ENCODE results near the gene PELI2. TPM values are rescaled to one million over a fixed set of nuclear protein-coding genes. Genes with fewer than 3 reads are reported as not detected.

The PELI2 gene
- total RNA-seq, 1 donor from 2014 or later = 8.9 TPM

DNA sequence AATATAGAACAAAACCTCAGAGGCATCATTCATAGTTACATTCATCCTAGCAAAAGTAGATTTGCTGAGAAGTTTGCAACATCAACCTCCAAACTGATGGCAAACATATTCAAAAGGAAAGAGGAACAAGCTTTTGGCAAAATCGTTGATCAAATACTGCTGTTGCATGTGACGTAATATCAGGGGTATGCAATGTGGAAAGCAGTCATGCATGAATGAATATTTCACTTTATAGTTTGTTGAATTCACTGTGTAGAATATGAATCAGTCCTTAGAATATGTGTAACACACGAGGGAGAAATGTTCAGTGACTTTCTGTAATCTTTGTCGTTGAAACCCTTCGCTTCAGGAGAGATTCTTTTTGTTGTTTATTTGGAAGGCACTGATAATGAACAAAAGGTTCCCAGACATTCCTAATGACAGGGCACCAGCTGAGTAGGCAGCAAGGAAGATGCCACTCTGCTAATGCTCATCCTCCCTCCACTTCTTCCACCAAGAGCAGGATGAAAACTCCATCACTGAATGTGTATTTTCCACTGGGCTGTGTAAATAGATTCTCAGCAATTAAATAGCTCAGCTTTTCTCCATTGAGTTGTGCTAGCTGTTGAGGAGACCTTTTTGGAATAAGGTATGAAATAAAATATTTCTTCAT lies 126.1 kb downstream of the PELI2 start:
- peak; percentile 71 for DNase-seq (ENCODE audit: low read depth)

DNA sequence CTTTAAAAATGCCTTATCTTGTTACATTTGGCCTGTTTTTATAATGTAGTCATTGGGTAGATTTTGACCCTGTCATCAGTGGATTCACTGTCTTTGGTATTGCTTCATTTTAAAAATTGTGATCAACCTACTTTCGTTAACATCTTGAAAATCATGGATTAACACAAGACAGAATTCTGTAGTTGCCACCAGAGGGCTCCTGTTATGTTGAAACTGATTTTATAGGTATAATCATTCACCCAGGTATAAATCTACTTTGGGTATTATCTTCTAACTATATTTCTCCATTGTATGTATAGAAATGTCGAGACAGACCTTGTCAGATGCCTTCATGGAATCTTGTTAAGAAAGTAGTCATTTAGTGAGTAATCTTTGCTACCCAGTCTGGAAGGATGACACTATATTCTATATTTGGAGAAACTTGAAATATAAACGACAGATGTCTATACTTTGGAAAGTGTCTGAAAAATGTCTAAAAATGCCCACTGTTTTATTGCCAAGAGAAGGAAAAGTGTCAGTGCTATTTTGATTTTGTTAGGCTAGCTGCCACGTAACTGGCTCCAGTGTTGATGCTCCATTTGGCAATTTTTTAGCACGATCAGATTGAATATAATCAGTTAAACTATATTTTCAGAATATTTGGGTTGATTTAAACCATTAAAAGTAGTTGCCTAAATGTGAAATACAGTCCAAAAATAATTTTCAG lies 129.4 kb downstream of the PELI2 start:
- peak; percentile 36 for DNase-seq (ENCODE audit: low read depth)

DNA sequence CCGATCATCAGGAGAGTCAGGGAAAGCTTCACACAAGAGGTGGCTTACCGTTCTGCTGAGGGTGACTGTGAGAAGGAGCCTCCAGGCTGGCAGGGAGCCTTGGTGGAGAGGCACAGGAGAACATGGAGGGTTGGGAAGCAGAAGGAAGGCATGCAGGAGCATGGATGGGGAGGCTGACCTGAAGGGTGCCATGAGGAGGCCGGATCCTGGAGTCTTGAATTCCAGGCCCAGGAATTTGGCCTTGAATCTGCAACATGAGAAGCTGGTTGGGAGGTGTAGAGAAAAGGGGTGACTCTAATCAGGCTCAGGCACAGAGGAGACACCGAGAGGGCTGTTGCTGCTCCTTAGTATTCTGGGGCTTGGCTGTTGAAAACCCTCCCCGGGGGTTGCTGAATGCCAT lies 130.2 kb downstream of the PELI2 start:
- DNase-seq (ENCODE audit: low read depth) = no peak

DNA sequence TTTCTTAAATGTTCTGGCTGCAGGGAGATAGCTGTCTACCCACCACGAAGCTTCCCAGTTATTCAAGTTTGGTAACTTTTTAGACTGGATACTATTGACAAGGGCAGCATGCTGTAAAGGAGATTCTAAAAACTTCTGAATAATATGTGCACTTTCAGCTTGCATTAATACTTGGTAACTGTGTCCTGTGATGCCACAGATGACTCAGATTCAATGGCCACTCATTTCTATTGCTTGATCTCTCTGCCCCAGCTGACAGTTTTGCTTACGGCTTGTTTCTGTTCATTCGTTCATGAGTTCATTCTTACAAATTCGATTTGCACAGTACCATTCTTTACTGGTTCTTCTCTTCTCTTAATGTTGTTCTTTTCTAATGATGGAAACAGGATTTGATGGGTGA lies 142.8 kb downstream of the PELI2 start:
- DNase-seq (ENCODE audit: low read depth) = no peak

DNA sequence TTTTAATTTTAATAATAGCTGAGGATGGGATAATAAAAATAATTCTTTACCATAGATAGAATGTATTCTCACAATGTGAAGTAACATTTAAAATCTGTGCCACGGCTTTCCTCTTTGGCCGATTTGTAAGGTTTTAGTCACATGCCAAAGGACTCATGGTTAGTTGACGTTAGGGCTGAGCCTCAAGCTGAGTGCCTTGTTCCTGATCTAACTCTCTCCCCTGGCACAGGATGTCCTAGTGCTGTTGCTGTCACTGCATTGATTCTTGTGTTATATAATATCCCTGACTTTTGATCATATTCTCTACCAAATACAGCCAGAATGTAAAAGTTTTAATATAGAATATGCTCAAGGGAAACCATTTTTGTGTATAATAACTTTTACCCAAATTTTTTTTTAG lies 144.3 kb downstream of the PELI2 start:
- DNase-seq (ENCODE audit: low read depth) = no peak

DNA sequence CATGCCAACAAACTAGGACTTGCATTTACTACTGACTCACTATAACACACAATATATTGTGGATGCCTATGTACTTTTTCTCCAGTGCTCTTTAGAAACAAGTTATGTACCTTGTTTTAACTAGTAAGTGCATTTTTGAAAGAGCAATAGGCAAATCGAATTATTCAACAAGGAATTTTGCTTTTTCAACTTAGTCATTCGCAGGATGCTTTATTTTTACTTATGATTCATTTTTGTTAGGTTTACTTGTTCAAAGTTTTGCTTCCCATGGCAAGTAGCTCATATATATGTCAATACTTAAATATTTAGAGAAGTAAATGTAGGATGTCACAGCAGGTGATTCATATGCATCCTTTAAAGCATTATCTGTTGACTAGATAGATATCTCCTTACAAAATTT lies 149.8 kb downstream of the PELI2 start:
- no peak for DNase-seq (ENCODE audit: low read depth)

DNA sequence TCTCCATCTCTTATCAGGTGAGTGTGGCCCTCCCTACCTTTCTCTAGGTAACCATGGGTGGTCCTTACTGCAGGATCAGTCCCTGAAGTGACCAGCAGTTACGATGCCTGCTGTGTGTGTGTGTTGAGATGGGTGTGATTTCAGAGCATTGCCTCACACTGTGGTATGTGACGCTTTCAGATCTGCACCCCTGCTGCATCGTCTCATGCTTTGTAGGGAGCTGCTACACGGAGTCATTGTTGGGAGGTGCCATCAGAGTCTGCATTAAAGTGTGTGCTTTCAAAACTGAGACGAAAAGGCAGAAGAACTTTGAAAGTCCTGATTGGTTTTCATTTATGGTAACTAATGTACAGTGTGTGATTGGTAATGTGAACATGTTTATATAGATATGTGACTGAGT lies 150.5 kb downstream of the PELI2 start:
- no peak for DNase-seq (ENCODE audit: low read depth)

DNA sequence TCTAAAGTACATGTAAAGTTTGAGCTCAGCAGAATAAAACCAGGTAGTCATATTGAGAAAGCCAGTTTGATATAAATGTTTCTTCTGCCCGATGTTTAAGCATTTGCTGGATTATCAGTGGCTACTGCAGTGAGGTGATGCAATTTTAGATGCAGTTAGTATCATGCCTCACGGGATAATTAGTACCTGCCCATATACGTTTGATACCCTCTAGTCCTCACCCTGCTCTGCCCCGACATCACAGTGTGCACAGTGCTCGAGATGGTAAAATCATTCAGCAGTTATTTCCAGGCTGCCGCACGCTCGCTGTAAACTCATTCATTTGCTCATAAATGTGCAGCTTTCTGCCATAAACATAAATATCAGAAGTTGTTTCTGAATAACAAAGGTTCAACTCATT lies 152.7 kb downstream of the PELI2 start:
- no peak for DNase-seq (ENCODE audit: low read depth)

DNA sequence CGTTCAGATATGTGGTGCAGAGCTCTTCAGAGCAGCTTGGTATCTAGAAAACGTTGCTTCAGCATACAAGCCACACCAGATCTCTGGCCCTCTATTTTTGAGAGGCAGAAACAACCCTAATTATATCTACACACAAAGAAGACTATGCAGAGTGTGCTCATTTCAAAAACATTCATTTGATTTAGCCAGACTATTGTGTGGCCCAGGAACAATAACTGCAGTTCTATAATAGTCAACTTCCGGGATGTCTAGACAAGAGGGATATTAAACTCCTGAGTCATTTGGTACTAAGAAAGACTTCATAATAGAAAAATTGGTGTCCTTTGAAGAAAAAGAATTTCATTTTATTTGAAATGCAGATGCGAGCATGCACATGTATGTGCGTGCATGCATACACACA lies 153.8 kb downstream of the PELI2 start:
- DNase-seq (ENCODE audit: low read depth) = peak; percentile 14

DNA sequence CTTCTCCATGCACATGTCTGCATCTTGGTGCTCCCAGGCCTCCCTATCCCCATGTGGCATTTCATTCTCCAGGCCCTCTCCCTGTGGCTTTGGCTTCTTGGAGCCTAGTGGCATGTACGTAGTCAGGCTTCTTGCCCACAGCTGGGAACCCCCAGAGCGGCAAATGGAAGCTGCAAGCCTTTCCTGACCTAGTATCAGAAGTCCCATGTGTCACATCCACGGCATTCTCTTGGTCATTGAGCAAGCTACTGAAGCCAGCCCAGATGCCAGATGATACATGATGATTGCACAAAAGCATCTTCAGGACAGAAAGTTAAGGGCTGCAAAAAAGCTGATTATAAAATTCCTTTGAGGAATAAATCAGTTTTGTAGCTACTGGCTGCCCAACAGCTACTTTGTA lies 154.9 kb downstream of the PELI2 start:
- no peak for DNase-seq (ENCODE audit: low read depth)

DNA sequence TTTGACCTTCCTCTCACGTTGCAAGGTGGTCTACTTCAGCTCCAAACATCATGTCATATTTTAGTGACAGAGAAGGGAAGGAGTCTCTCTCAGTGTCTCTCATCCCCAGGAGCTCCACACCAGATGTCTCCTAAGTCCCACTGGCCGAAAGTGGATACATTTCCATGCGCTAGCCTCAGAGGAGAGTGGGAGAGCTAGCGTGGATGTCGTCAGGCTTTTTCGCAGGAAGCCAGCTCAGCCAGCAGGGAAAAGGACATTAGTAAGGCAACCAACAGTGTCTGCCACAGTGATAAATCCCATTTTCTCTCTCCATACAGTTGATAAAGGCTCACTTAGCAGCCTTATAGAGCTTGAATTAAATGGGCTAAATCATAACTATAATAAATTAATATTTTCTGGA lies 155.7 kb downstream of the PELI2 start:
- no peak for DNase-seq (ENCODE audit: low read depth)

DNA sequence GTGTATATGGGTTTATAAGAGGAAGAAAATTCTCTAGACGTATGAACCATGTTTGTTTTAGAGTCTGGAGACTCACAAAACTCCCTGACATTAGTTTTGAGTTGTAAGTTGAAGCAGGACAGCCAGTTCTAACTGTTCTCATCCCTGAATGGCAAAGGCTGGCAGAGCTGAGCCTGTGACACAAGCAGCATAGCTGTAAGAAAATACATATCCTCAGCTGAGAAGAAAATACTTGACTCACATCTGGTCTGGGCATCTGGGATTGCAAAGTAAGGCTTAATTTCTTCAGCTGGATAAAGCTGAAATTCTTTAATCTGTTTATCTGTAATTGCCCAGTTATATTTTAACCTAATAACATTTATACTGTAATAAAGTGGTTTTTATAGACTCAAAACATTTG lies 156.3 kb downstream of the PELI2 start:
- DNase-seq (ENCODE audit: low read depth) = peak; percentile 8

DNA sequence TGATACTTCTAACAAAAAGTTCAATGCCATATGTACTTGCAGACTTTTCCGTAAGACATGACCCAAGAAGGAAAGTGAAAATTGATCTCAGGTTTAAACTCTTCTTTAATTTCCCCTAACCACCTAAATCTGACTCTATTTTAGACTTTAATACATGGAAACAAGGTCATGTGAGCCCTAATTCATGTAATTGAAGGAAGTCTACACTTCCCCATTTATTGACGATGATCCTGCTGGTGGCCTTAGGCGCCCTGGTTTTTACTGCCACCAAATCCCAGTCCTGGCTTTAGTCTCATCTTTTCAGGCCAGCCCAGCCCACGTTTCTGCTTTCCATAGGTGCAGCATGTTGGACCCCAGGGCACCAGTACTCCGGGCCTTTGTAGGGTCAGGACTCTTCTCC lies 157.9 kb downstream of the PELI2 start:
- DNase-seq (ENCODE audit: low read depth) = no peak

DNA sequence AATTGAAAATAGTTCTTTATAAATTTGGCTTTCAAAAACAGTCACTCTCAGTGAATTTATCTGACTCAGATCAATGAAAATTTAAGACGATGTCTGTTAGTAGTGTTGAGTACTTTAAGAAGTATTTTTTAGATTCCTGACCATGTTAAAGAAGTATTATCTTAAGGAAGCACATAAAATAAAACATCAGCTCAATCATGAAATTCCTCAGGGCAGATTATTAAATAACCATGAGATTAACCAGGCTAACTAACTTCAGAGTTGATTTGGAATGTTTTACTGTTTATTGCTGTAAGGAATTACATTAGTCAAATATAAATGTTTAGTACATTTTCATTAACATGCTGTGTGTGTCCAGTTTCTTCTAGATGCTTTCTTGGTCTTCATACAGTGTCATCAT lies 160.2 kb downstream of the PELI2 start:
- peak; percentile 61 for DNase-seq (ENCODE audit: low read depth)

DNA sequence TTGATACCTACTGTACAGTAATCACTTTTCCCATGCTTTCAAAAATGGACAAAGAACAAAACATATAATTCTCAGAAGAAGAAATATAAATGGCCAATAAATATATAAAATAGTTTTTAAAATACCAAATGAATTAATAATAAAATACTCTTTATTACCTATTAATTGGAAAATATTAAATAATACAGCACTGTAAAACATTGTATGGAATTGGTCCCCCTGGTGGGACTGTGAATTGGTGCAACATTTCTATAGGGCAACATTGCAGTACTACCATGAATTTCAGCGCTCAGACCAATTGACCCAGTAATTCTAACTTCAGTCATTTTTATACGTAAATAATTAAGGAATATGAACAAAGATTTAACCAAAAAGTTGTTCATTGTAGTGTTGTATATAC lies 162.6 kb downstream of the PELI2 start:
- DNase-seq (ENCODE audit: low read depth) = no peak

DNA sequence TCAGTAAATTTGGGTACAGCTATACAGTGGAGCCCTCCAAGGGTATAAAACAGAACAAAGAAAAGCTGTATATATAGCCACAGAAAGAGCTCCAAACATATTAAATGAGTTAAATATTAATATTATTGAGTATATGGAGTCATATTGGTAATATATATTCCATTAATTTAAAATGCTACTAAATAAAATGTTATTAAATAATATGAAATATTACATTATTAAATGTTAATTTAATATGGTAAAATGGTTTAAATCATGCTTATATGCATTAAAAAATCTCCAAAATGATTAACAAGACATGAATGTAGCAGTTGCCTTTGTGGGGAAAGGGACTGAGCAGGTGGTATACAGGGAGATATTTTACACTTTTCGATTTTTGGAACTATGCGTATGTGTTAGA lies 164.0 kb downstream of the PELI2 start:
- no peak for DNase-seq (ENCODE audit: low read depth)

DNA sequence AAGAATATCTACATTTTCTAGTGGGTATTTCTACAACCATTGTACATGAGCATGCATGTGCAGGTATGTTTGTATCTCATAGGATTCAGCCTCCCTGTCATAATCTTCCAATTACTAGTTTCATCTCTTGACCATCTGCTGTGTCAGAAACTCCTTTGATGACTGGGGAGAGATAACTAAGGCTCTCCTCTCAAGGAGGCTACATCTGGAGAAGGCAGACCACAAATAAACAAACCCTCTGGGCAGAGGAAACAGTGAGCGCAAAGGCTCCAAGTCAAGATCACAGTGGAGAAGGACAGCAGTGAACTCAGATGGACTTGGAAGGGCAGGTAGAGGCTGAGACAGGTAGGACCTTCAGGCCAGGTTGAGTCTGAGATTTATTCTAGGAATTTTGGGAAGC lies 166.4 kb downstream of the PELI2 start:
- no peak for DNase-seq (ENCODE audit: low read depth)

DNA sequence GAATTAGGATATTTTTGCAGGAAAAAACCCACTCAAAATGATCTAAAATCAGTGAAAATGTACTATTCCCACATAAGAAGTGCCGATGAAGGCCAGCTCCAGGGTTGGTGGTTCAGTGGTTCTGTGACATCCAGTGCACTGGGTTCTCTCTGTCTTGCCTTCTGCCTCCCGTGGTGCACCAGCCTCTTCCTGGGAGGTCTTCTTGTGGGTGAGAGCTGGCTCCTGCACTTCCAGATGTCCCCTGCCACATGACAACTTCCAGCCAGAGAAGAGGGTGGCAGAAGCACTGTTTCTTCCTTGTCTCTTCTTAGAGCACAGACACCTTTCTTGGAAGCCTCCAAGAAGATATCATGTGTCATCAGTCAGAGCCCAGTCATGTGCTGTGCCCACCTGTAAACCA lies 170.9 kb downstream of the PELI2 start:
- DNase-seq (ENCODE audit: low read depth) = no peak

DNA sequence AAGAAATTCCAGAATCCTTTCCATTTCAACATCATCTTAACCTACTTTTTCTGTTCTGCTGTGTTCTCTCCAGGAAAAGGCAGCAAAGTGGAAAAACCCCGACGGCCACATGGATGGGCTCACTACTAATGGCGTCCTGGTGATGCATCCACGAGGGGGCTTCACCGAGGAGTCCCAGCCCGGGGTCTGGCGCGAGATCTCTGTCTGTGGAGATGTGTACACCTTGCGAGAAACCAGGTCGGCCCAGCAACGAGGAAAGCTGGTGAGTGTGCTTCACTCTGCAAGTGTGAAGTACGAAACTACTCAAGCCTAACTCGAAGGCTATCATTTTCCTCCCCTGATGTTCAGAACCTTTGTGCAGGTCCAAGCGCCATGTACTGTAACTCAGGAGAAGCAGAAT lies 172.0 kb downstream of the PELI2 start:
- DNase-seq (ENCODE audit: low read depth) = no peak

DNA sequence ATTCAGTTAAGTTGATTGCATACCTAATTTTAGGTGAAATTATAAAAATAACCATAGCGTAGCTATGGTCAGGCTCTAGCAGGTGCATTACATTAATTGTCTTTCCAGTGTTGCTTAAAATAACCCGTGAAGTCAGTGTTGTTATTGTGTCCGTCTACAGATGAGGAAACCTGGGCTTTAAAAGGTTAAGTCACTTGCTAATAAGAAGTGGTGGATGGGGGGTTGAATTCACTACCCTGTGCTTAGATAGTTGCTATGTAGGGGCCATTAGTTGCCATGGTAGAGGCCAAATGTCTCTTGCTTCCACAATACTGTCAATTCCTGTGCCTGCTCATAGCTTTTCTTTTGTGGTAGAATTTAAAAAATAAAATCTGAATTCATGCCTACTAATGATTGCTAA lies 174.8 kb downstream of the PELI2 start:
- no peak for DNase-seq (ENCODE audit: low read depth)

DNA sequence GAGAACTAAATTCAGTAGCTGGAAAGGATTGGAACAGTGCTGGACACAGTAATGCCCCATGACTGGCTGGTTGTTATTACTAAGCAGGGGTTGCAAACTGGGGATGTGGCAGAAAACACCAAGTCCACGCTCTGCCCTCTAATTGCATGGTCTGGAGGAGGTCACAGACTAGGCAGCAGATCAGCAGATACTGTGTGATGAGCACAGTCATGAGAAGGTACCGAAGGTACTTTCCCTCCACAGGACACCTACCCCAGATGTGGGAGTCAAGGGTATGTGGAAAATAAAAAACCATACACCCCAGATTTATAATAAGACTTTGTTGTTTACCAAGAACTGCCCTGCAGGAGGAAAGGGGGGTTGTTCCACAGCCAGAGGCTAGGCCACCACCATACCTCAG lies 175.3 kb downstream of the PELI2 start:
- DNase-seq (ENCODE audit: low read depth) = no peak

DNA sequence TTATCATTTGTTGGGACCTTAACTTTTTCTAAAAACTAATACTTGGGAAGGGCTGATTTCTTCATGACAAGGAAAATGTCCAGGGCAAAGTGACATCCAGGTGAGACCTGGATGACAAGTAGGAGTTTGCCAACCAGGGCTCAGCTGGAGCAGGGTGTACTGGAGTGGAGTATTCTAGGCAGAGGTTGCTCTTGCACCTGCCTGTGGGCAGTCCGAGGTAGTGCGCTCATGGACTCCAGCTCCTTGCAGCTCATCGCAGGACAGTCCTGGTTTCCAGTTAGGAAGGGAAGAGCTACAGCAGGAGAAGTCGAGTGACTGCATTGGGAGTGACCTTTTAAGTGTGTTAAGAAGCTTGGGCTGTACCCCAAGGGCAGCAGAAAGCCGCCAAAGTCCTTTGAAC lies 175.9 kb downstream of the PELI2 start:
- DNase-seq (ENCODE audit: low read depth) = no peak

DNA sequence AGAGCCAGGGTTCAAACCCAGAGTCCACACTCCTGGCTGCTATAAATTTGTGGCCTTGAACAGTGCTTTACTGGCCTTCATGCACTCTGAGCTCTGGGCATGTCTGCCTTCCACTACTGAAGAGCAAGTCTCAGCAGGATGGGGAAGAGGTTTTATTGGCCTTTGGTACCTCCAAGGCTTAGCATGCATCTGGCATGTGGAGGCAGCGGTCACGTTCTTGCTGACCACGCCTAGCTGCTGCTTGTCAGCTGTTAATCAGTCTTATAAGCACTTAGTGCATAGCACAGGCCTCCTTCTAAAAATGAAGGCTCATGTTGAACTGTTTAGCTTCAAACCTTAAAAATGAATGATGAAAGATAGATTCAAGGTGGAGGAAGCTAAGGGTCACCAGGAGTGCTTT lies 177.5 kb downstream of the PELI2 start:
- DNase-seq (ENCODE audit: low read depth) = no peak

DNA sequence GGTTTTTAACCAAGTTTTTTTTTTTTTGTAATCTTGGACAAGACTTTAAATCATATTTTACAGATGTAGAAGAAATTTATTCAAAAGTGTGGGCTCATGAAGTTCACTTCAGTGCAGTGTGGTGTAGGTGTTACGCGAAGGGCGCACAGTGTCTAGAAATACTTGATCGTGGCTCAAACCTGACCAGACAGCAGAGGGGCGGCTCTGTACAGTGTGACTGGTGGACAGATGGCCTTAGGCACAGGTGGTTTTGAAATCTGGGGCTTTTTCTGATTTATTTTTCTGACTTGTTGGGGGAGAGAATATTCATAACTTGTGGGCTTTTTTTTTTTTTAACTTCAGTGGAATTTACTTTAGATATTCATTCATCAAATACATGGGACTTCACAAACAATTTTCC lies 179.2 kb downstream of the PELI2 start:
- no peak for DNase-seq (ENCODE audit: low read depth)

Measured in renal cortical epithelial cell (primary cell).